Loucy (cell line): ENCODE results near the gene TMEM184A.

Source experiments
- H2AFZ ChIP-seq: fragments of 200-600 bp; sonication (generic); 2 replicates; pipeline ENCODE4 v1.6.0; 2016; ENCODE audit warnings: antibody characterized with exemption, mild to moderate bottlenecking, low read length, moderate library complexity
- H3F3A ChIP-seq: fragments of 200-600 bp; 2 replicates; pipeline ENCODE4 v1.6.0; 2016; ENCODE audit warnings: antibody characterized with exemption, low read depth, mild to moderate bottlenecking
- H3K27me3 ChIP-seq: fragments of 200-600 bp; sonication (generic); 2 replicates; pipeline ENCODE4 v1.6.1; 2014; ENCODE audit warnings: low read length, mild to moderate bottlenecking; ENCODE audit not compliant: insufficient read depth, poor library complexity, severe bottlenecking
- H3K36me3 ChIP-seq: fragments of 200-600 bp; sonication (generic); 2 replicates; pipeline ENCODE4 v1.6.1; 2016; ENCODE audit warnings: low read length; ENCODE audit not compliant: insufficient read depth
- H3K4me1 ChIP-seq: fragments of 200-600 bp; sonication (generic); 2 replicates; pipeline ENCODE4 v1.5.1; 2014; ENCODE audit warnings: low read length, mild to moderate bottlenecking; ENCODE audit not compliant: insufficient read depth, poor library complexity, severe bottlenecking
- H3K4me2 ChIP-seq: fragments of 200-600 bp; sonication (generic); 2 replicates; pipeline ENCODE4 v1.6.0; 2014; ENCODE audit warnings: antibody characterized with exemption, low read length, low read depth, mild to moderate bottlenecking; ENCODE audit not compliant: poor library complexity, severe bottlenecking
- H3K4me3 ChIP-seq: fragments of 200-600 bp; sonication (generic); 2 replicates; pipeline ENCODE4 v1.5.1; 2014; ENCODE audit warnings: low read length, mild to moderate bottlenecking, mixed read lengths; ENCODE audit not compliant: poor library complexity, severe bottlenecking
- H3K79me2 ChIP-seq: fragments of 200-600 bp; sonication (generic); 2 replicates; pipeline ENCODE4 v1.6.1; 2014; ENCODE audit warnings: low read length; ENCODE audit not compliant: insufficient read depth
- H3K9ac ChIP-seq: fragments of 200-600 bp; sonication (generic); 2 replicates; pipeline ENCODE4 v1.6.0; 2014; ENCODE audit warnings: mild to moderate bottlenecking, low read depth, low read length, moderate library complexity; ENCODE audit not compliant: poor library complexity, severe bottlenecking
- H3K9me2 ChIP-seq: fragments of 200-600 bp; sonication (generic); replicated peaks from 2 replicates; pipeline ENCODE4 v1.6.1; 2016; ENCODE audit warnings: low read depth, low read length, mixed read lengths
- H3K9me3 ChIP-seq: fragments of 200-600 bp; sonication (generic); 2 replicates; pipeline ENCODE4 v1.6.1; 2014; ENCODE audit warnings: mild to moderate bottlenecking, antibody characterized with exemption, low read length, low read depth; ENCODE audit not compliant: insufficient read depth
- H4K20me1 ChIP-seq: fragments of 200-600 bp; sonication (generic); 2 replicates; pipeline ENCODE4 v1.6.0; 2014; ENCODE audit warnings: antibody characterized with exemption, low read length, mild to moderate bottlenecking; ENCODE audit not compliant: insufficient read depth, poor library complexity, severe bottlenecking
- CTCF ChIP-seq: fragments of 200-600 bp; sonication (generic); conservative IDR thresholded peaks from 2 replicates; pipeline ENCODE4 v1.5.1; 2014; ENCODE audit warnings: mild to moderate bottlenecking, antibody characterized with exemption, low read length
- EZH2phosphoT487 ChIP-seq: fragments of 200-600 bp; IDR thresholded peaks from 2 replicates; pipeline ENCODE4 v1.6.1; 2018; ENCODE audit warnings: antibody characterized with exemption, mild to moderate bottlenecking, moderate library complexity, borderline replicate concordance

TMEM184A gene

GRCh38 chr7:1546909-1547776 is 8.9 kb downstream of the TMEM184A start:
- H4K20me1 ChIP-seq = no peaks in the 10 kb centered on the region
- no peak overlapping the region for H3K4me3 ChIP-seq
- H3K9me2 ChIP-seq = no peaks in the 10 kb centered on the region
- peaks cover 21% of the 10 kb centered on the region; the same call in 1 of the 2 replicates for H3K36me3 ChIP-seq
- H3F3A ChIP-seq = no peaks in the 10 kb centered on the region
- TF ChIP-seq CTCF (no peak), EZH2phosphoT487 (no peak)
- no peaks in the 10 kb centered on the region for H3K4me1 ChIP-seq
- H3K4me2 ChIP-seq = no peak overlapping the region
- H3K27me3 ChIP-seq = no peaks in the 10 kb centered on the region
- no peaks in the 10 kb centered on the region for H3K79me2 ChIP-seq
- H2AFZ ChIP-seq = no peak overlapping the region
- no peak overlapping the region for H3K9ac ChIP-seq
- no peaks in the 10 kb centered on the region for H3K9me3 ChIP-seq

GRCh38 chr7:1546274-1546908 is 9.6 kb downstream of the TMEM184A start:
- Histone ChIP-seq H2AFZ (no peak overlapping the region), H3K9me2 (no peaks in the 10 kb centered on the region)

More at GRCh38 chr7:1546274-1546908, 9.6 kb downstream of the TMEM184A start:
- no peaks in the 10 kb centered on the region for H3F3A ChIP-seq
- H3K4me2 ChIP-seq = no peak overlapping the region
- H3K79me2 ChIP-seq = no peaks in the 10 kb centered on the region
- TF ChIP-seq CTCF (no peak), EZH2phosphoT487 (no peak)
- no peak overlapping the region for H3K9ac ChIP-seq
- H3K4me1 ChIP-seq = no peaks in the 10 kb centered on the region
- no peaks in the 10 kb centered on the region for H3K27me3 ChIP-seq
- H3K4me3 ChIP-seq = no peak overlapping the region
- peaks cover 2% of the 10 kb centered on the region for H4K20me1 ChIP-seq
- no peaks in the 10 kb centered on the region for H3K9me3 ChIP-seq
- peaks cover 28% of the 10 kb centered on the region; the same call in 1 of the 2 replicates for H3K36me3 ChIP-seq
